Peyer's patch (tissue), 4 donors: ENCODE results near the gene LILRB4. TPM values are rescaled to one million over a fixed set of nuclear protein-coding genes. Genes with fewer than 3 reads are reported as not detected.

ENCODE experiments used
- DNase-seq, 3 donors: peaks; one replicate each; pipeline ENCODE4 v3.0.0-alpha.2; 2017 to 2019
- H3K27ac ChIP-seq, 4 donors: fragments of 200-600 bp; sonication (generic); one replicate each; pipeline ENCODE4 v1.5.1; 2016 to 2019
- H3K27me3 ChIP-seq, 2 donors: fragments of 200-600 bp; sonication (generic); one replicate each; pipeline ENCODE4 v1.5.1; 2019
- H3K36me3 ChIP-seq, 3 donors: fragments of 200-600 bp; sonication (generic); one replicate each; pipeline ENCODE4 v1.5.1; 2016 to 2019
- H3K4me1 ChIP-seq, 4 donors: fragments of 200-600 bp; sonication (generic); one replicate each; pipeline ENCODE4 v1.5.1; 2016 to 2019
- H3K4me3 ChIP-seq, 4 donors: fragments of 200-600 bp; sonication (generic); 1 replicate in 3 of 4; 2 replicates in 1 of 4; pipeline ENCODE4 v1.5.1; 2016 to 2019; ENCODE audit warnings: mild to moderate bottlenecking in 1 of 4
- H3K9me3 ChIP-seq, 4 donors: fragments of 200-600 bp; sonication (generic); one replicate each; pipeline ENCODE4 v1.5.1; 2016 to 2019; ENCODE audit warnings: mild to moderate bottlenecking in 1 of 4
- CTCF ChIP-seq, 6 experiments: fragments of 450-650 bp in 4 of 6; fragments of 200-600 bp in 2 of 6; sonication (generic) in 1 of 6; IDR thresholded peaks; one replicate each; pipeline ENCODE4 v1.5.1; 2017 to 2019; ENCODE audit warnings: antibody characterized with exemption in 6 of 6, mild to moderate bottlenecking in 3 of 6, moderate library complexity in 1 of 6
- POLR2A ChIP-seq, 2 donors: fragments of 450-650 bp; IDR thresholded peaks; one replicate each; pipeline ENCODE4 v1.5.1; 2017; ENCODE audit warnings: antibody characterized with exemption in 2 of 2, mild to moderate bottlenecking in 2 of 2, moderate library complexity in 2 of 2
- total RNA-seq, 4 donors: library from RNA; depleted of rRNA; stranded (reverse); fragments of >200 nt; gene quantifications; one replicate each; pipeline ENCODE4 v1.1.0, GENCODE V29; 2016

LILRB4 gene
- total RNA-seq, 4 donors from 2014 or later: 0.53 to 2.8 (median 2.6) TPM; not detected in 1

GRCh38 chr19:54682306-54682856 is 19.6 kb downstream of the LILRB4 start:
- Histone ChIP-seq H3K9me3 (no peaks in the 10 kb centered on the region), H3K4me1 (no peaks in the 10 kb centered on the region), H3K4me3 (no peak overlapping the region), H3K27me3 (no peaks in the 10 kb centered on the region), H3K36me3 (no peaks in the 10 kb centered on the region), H3K27ac (no peak overlapping the region)
- DNase-seq: no peak
- TF ChIP-seq POLR2A (IDR thresholded peaks at IDR 0.05): no peak
- TF ChIP-seq CTCF (IDR thresholded peaks at IDR 0.05): no peak

- Histone ChIP-seq H3K27ac (no peak overlapping the region), H3K4me3 (no peak overlapping the region), H3K27me3 (no peaks in the 10 kb centered on the region), H3K9me3 (no peaks in the 10 kb centered on the region), H3K36me3 (no peaks in the 10 kb centered on the region), H3K4me1 (no peaks in the 10 kb centered on the region)
- DNase-seq: no peak
- no peak for TF ChIP-seq POLR2A (IDR thresholded peaks at IDR 0.05)
These were observed 21.7 kb downstream of the LILRB4 start for GRCh38 chr19:54684527-54684926.

DNA sequence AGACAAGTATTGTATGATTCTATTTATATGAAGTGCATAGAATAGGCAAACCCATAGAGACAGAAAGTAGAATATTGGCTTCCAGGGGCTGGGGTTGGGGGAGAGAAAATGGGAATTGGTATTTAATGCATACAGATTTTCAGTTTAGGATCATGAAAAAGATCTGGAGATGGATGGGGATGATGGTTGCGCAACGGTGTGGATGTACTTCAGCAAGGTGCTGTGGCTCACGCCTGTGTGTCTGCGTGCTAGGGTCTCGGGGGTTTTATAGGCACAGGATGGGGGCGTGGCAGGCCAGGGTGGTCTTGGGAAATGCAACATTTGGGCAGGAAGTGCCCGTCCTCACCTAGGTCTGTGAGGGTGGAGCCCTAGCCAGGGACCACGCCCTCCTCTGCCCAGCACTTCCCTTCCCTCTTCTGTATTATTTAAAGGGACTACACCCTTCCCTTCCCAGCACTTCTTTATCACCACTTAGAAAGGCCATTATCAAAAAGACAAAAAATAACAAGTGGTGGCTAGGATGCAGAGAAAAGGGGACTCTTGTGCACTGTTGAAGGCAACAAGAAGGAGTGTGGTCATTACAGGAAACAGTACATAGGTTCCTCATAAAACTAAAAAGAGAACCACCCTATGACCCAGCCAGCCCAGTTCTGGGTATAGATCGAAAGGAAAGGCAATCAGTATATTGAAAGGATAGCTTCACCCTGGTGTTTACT is 29.0 kb downstream of the LILRB4 start:
- no peak for TF ChIP-seq CTCF (IDR thresholded peaks at IDR 0.05)
- TF ChIP-seq POLR2A (IDR thresholded peaks at IDR 0.05): no peak
- H3K27me3 ChIP-seq: no peaks in the 10 kb centered on the region
- DNase-seq: no peak
- H3K36me3 ChIP-seq: no peaks in the 10 kb centered on the region
- peaks cover 0 to 3% (median 0%) of the 10 kb centered on the region in 4 donors for H3K9me3 ChIP-seq
- H3K4me3 ChIP-seq: no peak overlapping the region
- H3K4me1 ChIP-seq: no peaks in the 10 kb centered on the region
- H3K27ac ChIP-seq: no peak overlapping the region

DNA sequence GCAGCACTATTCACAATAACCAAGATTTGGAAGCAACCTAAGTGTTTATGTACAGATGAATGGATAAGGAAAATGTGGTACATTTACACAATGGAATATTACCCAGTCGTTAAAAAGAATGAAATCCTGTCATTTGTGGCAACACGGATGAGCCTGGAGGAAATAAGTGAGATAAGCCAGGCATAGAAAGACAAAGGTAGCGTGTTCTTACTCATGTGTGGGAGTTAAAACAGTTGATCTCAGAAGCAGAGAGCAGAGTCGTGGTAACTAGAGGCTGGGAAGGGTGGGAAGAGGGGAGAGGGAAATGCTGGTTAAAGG is 29.5 kb downstream of the LILRB4 start:
- H3K9me3 ChIP-seq: peaks cover 0 to 3% (median 0%) of the 10 kb centered on the region in 4 donors
- H3K27ac ChIP-seq: no peak overlapping the region
- no peak overlapping the region for H3K4me3 ChIP-seq
- no peak for TF ChIP-seq CTCF (IDR thresholded peaks at IDR 0.05)
- no peak for TF ChIP-seq POLR2A (IDR thresholded peaks at IDR 0.05)
- H3K36me3 ChIP-seq: no peaks in the 10 kb centered on the region
- H3K27me3 ChIP-seq: no peaks in the 10 kb centered on the region
- H3K4me1 ChIP-seq: no peaks in the 10 kb centered on the region
- no peak for DNase-seq

DNA sequence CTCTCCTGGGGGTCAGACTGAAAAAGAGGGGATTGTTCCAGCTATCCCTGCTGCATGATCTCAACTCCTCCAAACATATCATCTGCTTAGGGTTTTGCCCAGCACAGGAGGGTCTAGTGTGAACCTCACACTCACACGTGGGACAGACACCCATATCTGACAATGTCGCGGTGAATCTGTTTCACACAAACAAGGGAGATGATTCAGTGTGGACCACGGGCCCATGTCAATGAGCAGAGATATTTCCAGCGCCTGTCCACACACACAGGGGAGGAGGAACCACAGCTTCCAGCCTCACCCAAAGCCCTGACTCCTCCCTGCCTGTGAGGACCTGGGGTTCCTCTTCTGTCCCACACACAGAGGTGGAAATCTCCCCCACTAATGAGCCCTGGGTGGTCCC is 31.9 kb downstream of the LILRB4 start:
- no peaks in the 10 kb centered on the region for H3K36me3 ChIP-seq
- H3K27ac ChIP-seq: no peak overlapping the region
- TF ChIP-seq CTCF (IDR thresholded peaks at IDR 0.05) (no peak), POLR2A (IDR thresholded peaks at IDR 0.05) (no peak)
- H3K27me3 ChIP-seq: no peaks in the 10 kb centered on the region
- no peaks in the 10 kb centered on the region for H3K4me1 ChIP-seq
- no peak overlapping the region for H3K4me3 ChIP-seq
- peaks cover 0 to 3% (median 0%) of the 10 kb centered on the region in 4 donors for H3K9me3 ChIP-seq
- DNase-seq: no peak

- no peaks in the 10 kb centered on the region for H3K36me3 ChIP-seq
- no peak for DNase-seq
- no peaks in the 10 kb centered on the region for H3K4me1 ChIP-seq
- peaks cover 0 to 3% (median 0%) of the 10 kb centered on the region in 4 donors for H3K9me3 ChIP-seq
- TF ChIP-seq POLR2A (IDR thresholded peaks at IDR 0.05) (no peak), CTCF (IDR thresholded peaks at IDR 0.05) (no peak)
- H3K27ac ChIP-seq: no peak overlapping the region
- H3K27me3 ChIP-seq: no peaks in the 10 kb centered on the region
- no peak overlapping the region for H3K4me3 ChIP-seq
These were observed 33.3 kb downstream of the LILRB4 start for GRCh38 chr19:54696117-54696548.
